ENCODE data around the gene KCNK15. TPM values are rescaled to one million over a fixed set of nuclear protein-coding genes. Genes with fewer than 3 reads are reported as not detected.

KCNK15 gene
- total RNA-seq, 4 donors from 2014 or later = 0.26 to 4.4 (median 2.0) TPM

- no peaks in the 10 kb centered on the region for H3K4me1 ChIP-seq
- no peaks in the 10 kb centered on the region for H3K27me3 ChIP-seq
- intact Hi-C loops (cut with DNase I; ENCODE audit: low total_unique reads) = no loop called here
- no peak for TF ChIP-seq CTCF (IDR thresholded peaks at IDR 0.05)
- TF ChIP-seq POLR2A (IDR thresholded peaks at IDR 0.05) = no peak
- no peaks in the 10 kb centered on the region for H3K9me3 ChIP-seq
- no peak overlapping the region for H3K4me3 ChIP-seq
- H3K36me3 ChIP-seq = no peaks in the 10 kb centered on the region
- no peak for DNase-seq
- H3K27ac ChIP-seq = no peak overlapping the region
Measured at GRCh38 chr20:44765091-44765490, 19.4 kb downstream of the KCNK15 start.

DNA sequence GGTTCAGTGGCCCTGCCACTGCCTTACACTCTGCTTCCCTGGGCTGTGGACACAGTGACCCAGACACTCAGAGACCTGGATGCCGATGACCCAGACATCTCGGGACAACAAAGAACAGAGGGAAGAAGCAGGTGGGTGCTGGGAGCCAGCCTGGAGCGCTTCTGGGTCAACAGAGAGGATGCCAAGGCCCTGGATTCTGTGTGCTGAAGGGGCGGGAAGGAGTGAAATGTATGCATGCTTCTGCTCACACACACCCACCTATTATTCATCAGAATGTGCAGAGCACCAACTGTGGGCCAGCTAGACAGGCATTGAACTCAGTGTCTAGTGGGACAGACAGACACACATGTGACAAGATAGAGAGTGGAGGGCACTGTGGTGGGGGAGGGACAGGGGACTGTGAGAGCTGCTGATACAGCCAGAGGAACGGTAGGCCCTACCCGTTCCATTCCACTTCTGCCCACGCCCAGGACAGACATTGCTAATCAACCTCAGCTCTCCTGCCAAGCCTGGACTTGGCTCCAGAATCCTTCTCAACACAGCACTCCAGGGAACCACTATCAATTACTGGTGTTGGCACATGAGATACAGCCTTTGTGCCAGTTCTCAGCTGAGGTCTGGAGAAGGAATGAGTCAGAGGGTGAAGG lies 20.2 kb downstream of the KCNK15 start:
- Histone ChIP-seq H3K4me1 (no peaks in the 10 kb centered on the region), H3K36me3 (no peaks in the 10 kb centered on the region), H3K27ac (no peak overlapping the region), H3K4me3 (no peak overlapping the region), H3K27me3 (no peaks in the 10 kb centered on the region), H3K9me3 (no peaks in the 10 kb centered on the region)
- no peak for TF ChIP-seq CTCF (IDR thresholded peaks at IDR 0.05)
- no peak for TF ChIP-seq POLR2A (IDR thresholded peaks at IDR 0.05)
- intact Hi-C loops (cut with DNase I; ENCODE audit: low total_unique reads) = no loop called here
- DNase-seq = no peak

DNA sequence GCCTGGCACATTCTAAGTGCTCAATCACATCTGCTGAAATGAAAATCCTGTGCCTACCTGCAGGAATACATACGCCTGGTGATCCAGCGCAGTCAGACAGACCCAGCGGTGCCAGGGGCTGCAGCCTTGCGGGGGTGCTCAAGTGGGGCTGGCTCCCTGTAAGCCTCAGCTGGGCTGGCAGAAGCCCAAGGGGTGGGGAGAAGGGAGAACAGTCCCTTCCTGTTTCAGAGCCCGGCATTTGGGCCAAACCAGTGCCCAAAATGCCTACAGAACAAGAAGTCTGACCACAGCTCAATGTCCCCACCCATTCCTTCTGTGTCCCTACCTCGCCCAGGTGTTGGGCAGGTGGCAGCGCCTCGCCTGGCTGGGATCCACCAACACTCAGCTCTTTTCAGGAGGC lies 22.6 kb downstream of the KCNK15 start:
- Histone ChIP-seq H3K9me3 (no peaks in the 10 kb centered on the region), H3K4me3 (no peak overlapping the region), H3K36me3 (no peaks in the 10 kb centered on the region), H3K27ac (no peak overlapping the region), H3K4me1 (no peaks in the 10 kb centered on the region), H3K27me3 (no peaks in the 10 kb centered on the region)
- no peak for DNase-seq
- intact Hi-C loops (cut with DNase I; ENCODE audit: low total_unique reads) = no loop called here
- TF ChIP-seq CTCF (IDR thresholded peaks at IDR 0.05) (no peak), POLR2A (IDR thresholded peaks at IDR 0.05) (no peak)

DNA sequence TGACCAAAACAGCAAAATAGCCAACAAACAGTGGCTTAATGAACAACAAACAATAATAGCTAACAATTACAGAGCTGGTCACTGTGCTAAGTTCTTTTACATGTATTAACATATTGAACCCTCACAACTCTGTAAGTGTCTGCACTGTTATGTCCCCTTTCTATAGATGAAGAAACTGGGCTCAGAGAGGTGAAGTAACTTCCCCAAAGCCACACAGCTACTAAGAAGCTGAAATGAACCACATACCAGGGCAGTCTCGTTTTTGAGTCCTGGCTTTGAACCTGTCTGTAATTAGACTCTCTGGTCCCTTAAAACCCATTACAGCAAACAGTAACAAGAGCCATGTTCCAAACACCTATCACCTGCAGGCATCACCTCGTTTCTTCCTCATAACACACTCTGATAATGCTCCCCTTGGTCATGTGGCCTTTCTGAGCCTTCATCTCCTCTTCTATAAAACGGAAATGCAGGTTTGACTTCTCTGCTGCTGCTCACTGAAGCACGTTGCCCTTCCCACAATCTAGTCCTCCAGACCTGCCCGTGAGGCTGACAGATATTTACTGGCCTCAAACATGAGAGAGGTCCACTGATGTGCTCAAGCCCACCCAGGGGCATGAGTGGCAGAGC lies 23.3 kb downstream of the KCNK15 start:
- no peaks in the 10 kb centered on the region for H3K4me1 ChIP-seq
- TF ChIP-seq POLR2A (IDR thresholded peaks at IDR 0.05) = no peak
- no peak for TF ChIP-seq CTCF (IDR thresholded peaks at IDR 0.05)
- H3K27ac ChIP-seq = no peak overlapping the region
- H3K9me3 ChIP-seq = no peaks in the 10 kb centered on the region
- H3K4me3 ChIP-seq = no peak overlapping the region
- H3K36me3 ChIP-seq = no peaks in the 10 kb centered on the region
- DNase-seq = no peak
- intact Hi-C loops (cut with DNase I; ENCODE audit: low total_unique reads) = no loop called here
- no peaks in the 10 kb centered on the region for H3K27me3 ChIP-seq

DNA sequence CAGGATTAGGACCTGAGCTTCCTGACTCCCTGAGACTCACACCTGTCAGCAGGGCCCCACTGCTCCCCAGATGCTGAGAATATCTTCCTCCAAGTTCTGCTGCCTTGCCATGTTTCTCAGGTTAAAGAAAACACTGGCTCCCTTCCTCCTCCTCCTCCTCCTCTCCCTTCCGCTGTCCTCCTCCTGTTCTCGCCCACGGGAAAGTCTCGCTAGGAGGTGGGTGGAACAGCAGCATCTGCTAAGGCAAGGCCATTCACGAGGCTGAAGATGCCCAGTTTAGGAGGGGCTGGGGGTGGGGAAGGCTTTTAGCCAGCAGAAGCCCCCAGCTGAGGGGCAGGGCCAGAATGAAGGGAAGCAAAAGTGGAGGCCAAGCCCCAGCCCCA lies 23.8 kb downstream of the KCNK15 start:
- H3K4me3 ChIP-seq = no peak overlapping the region
- TF ChIP-seq POLR2A (IDR thresholded peaks at IDR 0.05) (no peak), CTCF (IDR thresholded peaks at IDR 0.05) (no peak)
- no peak overlapping the region for H3K27ac ChIP-seq
- no peaks in the 10 kb centered on the region for H3K9me3 ChIP-seq
- no peak for DNase-seq
- H3K36me3 ChIP-seq = no peaks in the 10 kb centered on the region
- intact Hi-C loops (cut with DNase I; ENCODE audit: low total_unique reads) = no loop called here
- H3K4me1 ChIP-seq = no peaks in the 10 kb centered on the region
- H3K27me3 ChIP-seq = no peaks in the 10 kb centered on the region
